ENCODE results near the gene LDLRAP1. TPM values are rescaled to one million over a fixed set of nuclear protein-coding genes. Genes with fewer than 3 reads are reported as not detected.
A peak's percentile ranks its signal among the peaks of the same experiment; 100 is the strongest.

LDLRAP1 gene
- polyA plus RNA-seq, 1 experiment, result 12.4 TPM

DNA sequence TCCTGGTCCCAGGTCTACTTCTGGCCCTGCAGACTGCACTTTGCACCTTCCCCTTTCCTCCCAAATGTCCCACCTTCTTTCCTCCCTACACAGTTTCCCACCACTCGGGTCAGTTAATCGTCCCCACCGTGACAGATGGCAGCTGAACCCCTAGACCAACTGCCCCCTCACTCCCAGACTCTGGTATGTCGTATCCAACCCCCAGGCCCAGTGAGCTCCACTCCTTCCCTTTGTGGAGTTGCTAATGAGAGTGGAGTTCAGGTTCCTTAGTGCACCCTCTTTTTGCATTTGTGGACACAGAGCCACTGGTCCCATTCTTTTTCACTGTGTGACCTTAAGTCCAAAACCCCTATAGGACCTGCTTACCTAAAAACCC lies 75.0 kb downstream of the LDLRAP1 start:
- POLR2A ChIA-PET, result interaction anchor here (0.6 to 1.0 kb wide), 2 partner anchors 19 to 77 kb away, joined by 3 to 4 read pairs; no protein-coding TSS in a partner anchor

More for the DNA sequence above, 75.0 kb downstream of the LDLRAP1 start:
- DNase-seq (ENCODE audit: low read depth, low spot score), result no peak
- H3K27me3 ChIP-seq (ENCODE audit: control insufficient read depth, insufficient read depth, low read length), result peaks cover 25% of the 10 kb centered on the region
- peak overlapping the region; percentile 58 for H3K4me3 ChIP-seq (ENCODE audit: low read depth, low read length)
- no peaks in the 10 kb centered on the region; the same call in 1 of the 2 replicates for H3K9me3 ChIP-seq (ENCODE audit: control insufficient read depth, insufficient read depth, low read length)
- TF ChIP-seq, protein P1, sequence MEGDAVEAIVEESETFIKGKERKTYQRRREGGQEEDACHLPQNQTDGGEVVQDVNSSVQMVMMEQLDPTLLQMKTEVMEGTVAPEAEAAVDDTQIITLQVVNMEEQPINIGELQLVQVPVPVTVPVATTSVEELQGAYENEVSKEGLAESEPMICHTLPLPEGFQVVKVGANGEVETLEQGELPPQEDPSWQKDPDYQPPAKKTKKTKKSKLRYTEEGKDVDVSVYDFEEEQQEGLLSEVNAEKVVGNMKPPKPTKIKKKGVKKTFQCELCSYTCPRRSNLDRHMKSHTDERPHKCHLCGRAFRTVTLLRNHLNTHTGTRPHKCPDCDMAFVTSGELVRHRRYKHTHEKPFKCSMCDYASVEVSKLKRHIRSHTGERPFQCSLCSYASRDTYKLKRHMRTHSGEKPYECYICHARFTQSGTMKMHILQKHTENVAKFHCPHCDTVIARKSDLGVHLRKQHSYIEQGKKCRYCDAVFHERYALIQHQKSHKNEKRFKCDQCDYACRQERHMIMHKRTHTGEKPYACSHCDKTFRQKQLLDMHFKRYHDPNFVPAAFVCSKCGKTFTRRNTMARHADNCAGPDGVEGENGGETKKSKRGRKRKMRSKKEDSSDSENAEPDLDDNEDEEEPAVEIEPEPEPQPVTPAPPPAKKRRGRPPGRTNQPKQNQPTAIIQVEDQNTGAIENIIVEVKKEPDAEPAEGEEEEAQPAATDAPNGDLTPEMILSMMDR (IDR thresholded peaks at IDR 0.05; ENCODE audit: low read depth, low read length), result no peak
- H3K27ac ChIP-seq (ENCODE audit: low read depth, low read length), result no peak overlapping the region
- CTCF ChIA-PET, result interaction anchor here (0.6 to 2.3 kb wide), 15 partner anchors 9 to 392 kb away, joined by 3 to 17 read pairs (median 4); no protein-coding TSS in a partner anchor

Other genes with a start within 250 kb of the LDLRAP1 start
- 103 and 134 TPM in 2 replicates for gene TMEM50A, start 205.3 kb upstream of the LDLRAP1 start, polyA plus RNA-seq (2011; rRNA removed)
- 0.25 and 0.42 TPM in 2 replicates for gene RHCE, start 122.8 kb upstream of the LDLRAP1 start, polyA plus RNA-seq (2011; rRNA removed)
- 11.6 and 16.7 TPM in 2 replicates for gene MACO1, start 112.7 kb upstream of the LDLRAP1 start, polyA plus RNA-seq (2011; rRNA removed)
- 16.9 TPM in 2 replicates for gene MAN1C1, start 73.2 kb downstream of the LDLRAP1 start, polyA plus RNA-seq (2011; rRNA removed)

Measured in AG04450 (cell line).